Activated T-cell treated with anti-CD3 and anti-CD28 coated beads, Interleukin-2, amount 50 U/mL, for 72 hours (primary cell): ENCODE results near the gene AHRR. TPM values are rescaled to one million over a fixed set of nuclear protein-coding genes. Genes with fewer than 3 reads are reported as not detected.

ENCODE experiments used
- ATAC-seq, 2 donors: fragments of 150-1000 bp; cut with Tn5 transposase; replicated peaks in 1 of 2; 2 replicates each; pipeline ENCODE4 v1.10.0; 2021; ENCODE audit warnings: moderate library complexity in 2 of 2, mild to moderate bottlenecking in 1 of 2
- DNase-seq, 2 donors: peaks; one replicate each; pipeline ENCODE4 v3.0.0; 2021 to 2022; ENCODE audit warnings: mixed read lengths in 1 of 2
- H3K27ac Mint-ChIP-seq: one replicate; pipeline ENCODE4 v1.8.0; 2022; ENCODE audit warnings: mild to moderate bottlenecking, moderate library complexity, mixed read lengths
- H3K27me3 Mint-ChIP-seq: one replicate; pipeline ENCODE4 v1.8.0; 2022; ENCODE audit warnings: low read depth, mixed read lengths
- H3K36me3 Mint-ChIP-seq, 2 donors: one replicate each; pipeline ENCODE4 v1.8.0; 2022; ENCODE audit warnings: mixed read lengths in 2 of 2, mild to moderate bottlenecking in 1 of 2; ENCODE audit not compliant: insufficient read depth in 2 of 2
- H3K4me1 Mint-ChIP-seq: one replicate; pipeline ENCODE4 v1.8.0; 2022; ENCODE audit warnings: low read depth, mixed read lengths
- H3K4me3 Mint-ChIP-seq, 2 donors: one replicate each; pipeline ENCODE4 v1.8.0; 2022; ENCODE audit warnings: mild to moderate bottlenecking in 2 of 2, mixed read lengths in 2 of 2, moderate library complexity in 2 of 2
- H3K9me3 Mint-ChIP-seq, 2 donors: one replicate each; pipeline ENCODE4 v1.8.0; 2022; ENCODE audit warnings: mixed read lengths in 2 of 2
- total RNA-seq, 2 donors: library from RNA; stranded (reverse); gene quantifications; one replicate each; pipeline ENCODE4 v1.2.3, GENCODE V29; 2022

Gene AHRR
- total RNA-seq, 2 donors from 2014 or later, result 56.0 to 82.2 TPM

- ATAC-seq (peak; percentile 86 to 87), DNase-seq (no peak)
- Mint-ChIP-seq H3K27me3 (no peaks in the 10 kb centered on the region), H3K4me1 (peaks cover 74% of the 10 kb centered on the region), H3K4me3 (peak overlapping the region; percentile 66 to 93), H3K36me3 (peaks cover 11 to 17% of the 10 kb centered on the region in 2 donors), H3K9me3 (peaks cover 0 to 1% of the 10 kb centered on the region in 2 donors), H3K27ac (peak overlapping the region; percentile 97)
Observed at GRCh38 chr5:333945-334344, 12.4 kb downstream of the AHRR start.

- no peaks in the 10 kb centered on the region for H3K27me3 Mint-ChIP-seq
- H3K9me3 Mint-ChIP-seq, result peaks cover 0 to 1% of the 10 kb centered on the region in 2 donors
- H3K36me3 Mint-ChIP-seq, result peaks cover 11 to 19% of the 10 kb centered on the region in 2 donors
- H3K4me1 Mint-ChIP-seq, result peaks cover 62% of the 10 kb centered on the region
- no peak for ATAC-seq
- no peak for DNase-seq
- peak overlapping the region; percentile 66 to 93 for H3K4me3 Mint-ChIP-seq
- peak overlapping the region; percentile 97 for H3K27ac Mint-ChIP-seq
Observed at GRCh38 chr5:334903-335739, 13.6 kb downstream of the AHRR start.

GRCh38 chr5:335740-336038 is 14.2 kb downstream of the AHRR start:
- Mint-ChIP-seq H3K9me3 (no peaks in the 10 kb centered on the region), H3K4me3 (peak overlapping the region; percentile 35 to 62), H3K4me1 (peaks cover 57% of the 10 kb centered on the region), H3K36me3 (peaks cover 9 to 17% of the 10 kb centered on the region in 2 donors), H3K27ac (no peak overlapping the region), H3K27me3 (no peaks in the 10 kb centered on the region)
- no peak for DNase-seq
- ATAC-seq, result no peak

- peaks cover 3% of the 10 kb centered on the region for H3K27me3 Mint-ChIP-seq
- no peaks in the 10 kb centered on the region for H3K9me3 Mint-ChIP-seq
- no peak overlapping the region for H3K27ac Mint-ChIP-seq
- DNase-seq (no peak), ATAC-seq (no peak)
- H3K4me3 Mint-ChIP-seq, result no peak overlapping the region
- H3K36me3 Mint-ChIP-seq, result peaks cover 5 to 16% of the 10 kb centered on the region in 2 donors
- H3K4me1 Mint-ChIP-seq, result peaks cover 44% of the 10 kb centered on the region
Observed at GRCh38 chr5:337563-338130, 16.1 kb downstream of the AHRR start.

GRCh38 chr5:342501-343460 is 21.3 kb downstream of the AHRR start:
- peaks cover 9% of the 10 kb centered on the region for H3K27me3 Mint-ChIP-seq
- H3K27ac Mint-ChIP-seq, result no peak overlapping the region
- no peaks in the 10 kb centered on the region for H3K9me3 Mint-ChIP-seq
- H3K4me3 Mint-ChIP-seq, result peak overlapping the region; percentile 23 to 87
- DNase-seq (no peak), ATAC-seq (no peak)
- H3K36me3 Mint-ChIP-seq, result peaks cover 4 to 18% of the 10 kb centered on the region in 2 donors
- H3K4me1 Mint-ChIP-seq, result peaks cover 36% of the 10 kb centered on the region

- Mint-ChIP-seq H3K4me1 (peaks cover 36% of the 10 kb centered on the region), H3K9me3 (no peaks in the 10 kb centered on the region)
Observed at GRCh38 chr5:343461-344401, 22.2 kb downstream of the AHRR start.

GRCh38 chr5:344668-345067 is 23.2 kb downstream of the AHRR start:
- Mint-ChIP-seq H3K27ac (no peak overlapping the region), H3K4me1 (peaks cover 37% of the 10 kb centered on the region), H3K4me3 (peak overlapping the region; percentile 23 to 42), H3K27me3 (peaks cover 16% of the 10 kb centered on the region), H3K9me3 (no peaks in the 10 kb centered on the region), H3K36me3 (peaks cover 6 to 19% of the 10 kb centered on the region in 2 donors)
- DNase-seq, result no peak
- ATAC-seq, result no peak

More at GRCh38 chr5:343461-344401, 22.2 kb downstream of the AHRR start:
- no peak overlapping the region for H3K27ac Mint-ChIP-seq
- ATAC-seq, result peak; percentile 89 to 90
- H3K36me3 Mint-ChIP-seq, result peaks cover 6 to 23% of the 10 kb centered on the region in 2 donors
- peaks cover 15% of the 10 kb centered on the region for H3K27me3 Mint-ChIP-seq
- peak overlapping the region; percentile 73 to 87 for H3K4me3 Mint-ChIP-seq
- peak; percentile 78 to 79 for DNase-seq

GRCh38 chr5:345404-346195 is 24.1 kb downstream of the AHRR start:
- ATAC-seq, result no peak
- H3K4me3 Mint-ChIP-seq, result peak overlapping the region; percentile 64 to 67

GRCh38 chr5:346229-346935 is 24.9 kb downstream of the AHRR start:
- Mint-ChIP-seq H3K9me3 (peaks cover 0 to 3% of the 10 kb centered on the region in 2 donors), H3K36me3 (peaks cover 13 to 23% of the 10 kb centered on the region in 2 donors), H3K27me3 (peaks cover 16% of the 10 kb centered on the region), H3K4me1 (peaks cover 46% of the 10 kb centered on the region), H3K4me3 (peak overlapping the region; percentile 69 to 71), H3K27ac (peak overlapping the region; percentile 55)
- DNase-seq, result no peak
- peak; percentile 19 to 28 for ATAC-seq

More at GRCh38 chr5:345404-346195, 24.1 kb downstream of the AHRR start:
- Mint-ChIP-seq H3K27me3 (peaks cover 16% of the 10 kb centered on the region), H3K36me3 (peaks cover 10 to 21% of the 10 kb centered on the region in 2 donors), H3K27ac (no peak overlapping the region), H3K4me1 (peaks cover 43% of the 10 kb centered on the region), H3K9me3 (no peaks in the 10 kb centered on the region)
- DNase-seq, result no peak

- Mint-ChIP-seq H3K4me3 (no peak overlapping the region), H3K4me1 (peaks cover 41% of the 10 kb centered on the region), H3K27me3 (peaks cover 11% of the 10 kb centered on the region), H3K27ac (no peak overlapping the region), H3K9me3 (peaks cover 0 to 3% of the 10 kb centered on the region in 2 donors), H3K36me3 (peaks cover 13 to 18% of the 10 kb centered on the region in 2 donors)
- ATAC-seq, result no peak
- no peak for DNase-seq
Observed at GRCh38 chr5:347712-348284, 26.3 kb downstream of the AHRR start.

- ATAC-seq, result no peak
- H3K9me3 Mint-ChIP-seq, result peaks cover 0 to 3% of the 10 kb centered on the region in 2 donors
Observed at GRCh38 chr5:348726-349125, 27.2 kb downstream of the AHRR start.

More at GRCh38 chr5:348726-349125, 27.2 kb downstream of the AHRR start:
- H3K36me3 Mint-ChIP-seq, result peaks cover 13 to 16% of the 10 kb centered on the region in 2 donors
- H3K4me3 Mint-ChIP-seq, result no peak overlapping the region
- no peak for DNase-seq
- H3K27me3 Mint-ChIP-seq, result peaks cover 7% of the 10 kb centered on the region
- H3K27ac Mint-ChIP-seq, result no peak overlapping the region
- H3K4me1 Mint-ChIP-seq, result peaks cover 36% of the 10 kb centered on the region
